HPDE6-E6E7 (cell line): ENCODE measurements around the gene ARHGEF19.
A peak's percentile ranks its signal among the peaks of the same experiment; 100 is the strongest.
"Not testable (repeated sequence)": the region's sequence is repeated elsewhere in the genome, so short reads cannot be mapped to it uniquely, and the experiment has no call there.

ENCODE experiments used
- DNase-seq: peaks from one replicate; pipeline ENCODE4 v3.0.0; 2011; ENCODE audit warnings: missing footprints; ENCODE audit errors: extremely low spot score

ARHGEF19 gene

DNA sequence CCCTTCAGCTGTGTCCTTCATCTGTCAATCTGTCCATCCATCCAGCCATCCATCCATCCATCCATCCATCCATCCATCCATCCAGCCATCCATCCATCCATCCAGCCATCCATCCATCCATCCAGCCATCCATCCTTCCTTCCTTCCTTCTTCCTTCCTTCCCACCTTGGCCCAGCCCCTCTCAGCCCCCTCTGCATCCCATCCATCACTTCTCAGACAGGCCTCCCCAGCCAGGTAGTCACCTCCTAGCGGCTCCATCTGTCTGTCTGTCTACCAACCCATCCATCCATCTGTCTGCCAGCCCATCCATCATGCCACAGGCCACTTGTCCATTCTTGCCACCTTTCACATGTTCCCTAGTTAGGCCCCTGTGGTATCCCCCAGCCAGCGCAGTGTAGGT, 46.3 kb downstream of the ARHGEF19 start:
- DNase-seq = no peak

DNA sequence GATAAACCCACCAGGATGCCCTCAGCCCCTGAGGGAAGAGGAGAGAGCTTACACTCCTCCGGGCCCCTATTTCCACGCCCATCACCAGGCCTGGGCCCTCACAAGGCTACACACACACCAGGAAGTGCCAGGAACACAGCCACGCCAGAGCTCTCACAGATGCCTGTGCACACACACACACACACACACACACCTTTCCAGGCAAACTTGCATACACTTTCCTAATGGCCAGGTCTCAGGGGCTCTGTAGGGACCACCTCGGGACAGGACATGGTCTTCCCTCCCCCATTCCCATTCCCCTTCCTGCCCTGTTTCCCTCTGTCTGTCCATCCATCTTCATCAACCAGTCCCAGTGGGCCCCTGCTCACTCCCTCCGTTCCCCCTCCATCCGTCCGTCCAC, 46.9 kb downstream of the ARHGEF19 start:
- no peak for DNase-seq

DNA sequence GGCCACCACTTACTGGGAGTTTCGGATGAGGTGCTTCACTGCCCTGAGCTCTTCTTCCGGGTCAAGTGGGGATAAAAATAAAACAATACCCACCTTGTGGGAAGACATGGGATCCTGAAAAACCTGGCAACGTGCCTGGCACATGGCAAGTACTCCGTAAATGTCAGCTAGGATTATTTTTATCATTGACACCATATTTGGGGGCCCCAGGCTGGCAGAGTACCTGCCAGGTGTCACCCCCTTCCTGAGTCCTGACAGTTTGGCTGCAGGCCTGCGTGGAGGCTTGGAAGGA, 47.4 kb downstream of the ARHGEF19 start:
- no peak for DNase-seq

DNA sequence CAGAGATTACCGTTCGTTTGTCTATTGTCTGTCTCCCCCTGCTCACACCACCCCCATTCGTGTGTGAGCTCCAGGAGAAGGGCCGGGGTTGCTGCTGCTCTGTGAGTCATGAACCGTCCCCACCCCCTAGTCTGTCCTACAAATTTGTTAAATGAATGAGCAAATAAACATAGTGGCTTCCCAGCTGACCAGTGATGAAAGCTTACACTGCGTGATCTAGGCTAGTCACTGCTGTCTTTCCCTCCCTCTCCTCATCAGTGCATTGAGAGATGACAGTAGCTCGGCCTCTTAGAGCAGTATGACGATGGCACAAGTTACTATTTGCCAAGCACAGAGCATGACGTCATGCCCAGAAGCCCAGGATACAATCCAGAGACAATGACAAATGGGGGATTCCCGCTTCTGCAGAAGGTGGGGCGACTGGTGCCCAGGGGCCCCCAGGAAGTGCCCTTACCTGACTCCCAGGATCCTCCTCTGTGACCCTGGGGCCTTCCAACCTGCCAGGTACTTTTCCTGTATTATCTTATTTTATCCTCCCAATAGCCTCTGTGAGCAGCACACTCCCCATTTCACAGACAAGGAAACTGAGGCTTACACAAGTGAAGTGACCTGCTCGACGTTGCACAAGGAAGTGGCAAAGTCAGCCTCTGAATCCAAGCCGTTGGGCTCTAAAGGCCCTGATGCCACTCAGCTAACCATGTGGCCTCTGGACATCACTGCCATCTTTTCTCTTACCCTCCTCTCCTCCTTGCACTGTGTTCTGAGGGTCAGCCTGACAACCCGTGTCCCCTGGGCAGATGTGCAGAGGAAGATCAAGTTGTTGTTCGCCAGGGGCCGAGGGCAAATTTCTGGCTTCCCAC, 48.0 kb downstream of the ARHGEF19 start:
- no peak for DNase-seq

DNA sequence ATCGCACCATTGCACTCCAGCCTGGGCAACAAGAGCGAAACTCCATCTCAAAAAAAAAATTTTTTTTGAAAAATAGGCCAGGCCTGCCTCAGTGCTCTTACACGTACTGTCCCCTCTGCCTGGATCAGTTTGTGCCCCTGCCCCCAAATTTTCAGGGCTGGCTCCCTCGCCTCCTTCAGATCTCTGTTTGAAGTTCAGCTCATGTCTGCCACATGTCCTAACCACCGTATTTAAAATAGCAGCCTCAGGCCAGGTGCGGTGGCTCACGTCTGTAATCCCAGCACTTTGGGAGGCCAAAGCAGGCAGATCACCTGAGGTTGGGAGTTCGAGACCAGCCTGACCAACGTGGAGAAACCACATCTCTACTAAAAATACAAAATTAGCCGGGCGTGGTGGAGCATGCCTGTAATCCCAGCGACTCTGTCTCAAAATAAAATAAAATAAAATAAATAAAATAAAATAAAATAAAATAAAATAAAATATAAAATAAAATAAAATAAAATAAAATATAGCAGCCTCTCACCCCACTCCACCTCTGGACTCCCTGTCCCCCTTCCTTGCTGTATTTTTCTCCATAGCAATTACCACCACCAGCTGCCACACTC, 48.7 kb downstream of the ARHGEF19 start:
- not testable (repeated sequence) for DNase-seq

DNA sequence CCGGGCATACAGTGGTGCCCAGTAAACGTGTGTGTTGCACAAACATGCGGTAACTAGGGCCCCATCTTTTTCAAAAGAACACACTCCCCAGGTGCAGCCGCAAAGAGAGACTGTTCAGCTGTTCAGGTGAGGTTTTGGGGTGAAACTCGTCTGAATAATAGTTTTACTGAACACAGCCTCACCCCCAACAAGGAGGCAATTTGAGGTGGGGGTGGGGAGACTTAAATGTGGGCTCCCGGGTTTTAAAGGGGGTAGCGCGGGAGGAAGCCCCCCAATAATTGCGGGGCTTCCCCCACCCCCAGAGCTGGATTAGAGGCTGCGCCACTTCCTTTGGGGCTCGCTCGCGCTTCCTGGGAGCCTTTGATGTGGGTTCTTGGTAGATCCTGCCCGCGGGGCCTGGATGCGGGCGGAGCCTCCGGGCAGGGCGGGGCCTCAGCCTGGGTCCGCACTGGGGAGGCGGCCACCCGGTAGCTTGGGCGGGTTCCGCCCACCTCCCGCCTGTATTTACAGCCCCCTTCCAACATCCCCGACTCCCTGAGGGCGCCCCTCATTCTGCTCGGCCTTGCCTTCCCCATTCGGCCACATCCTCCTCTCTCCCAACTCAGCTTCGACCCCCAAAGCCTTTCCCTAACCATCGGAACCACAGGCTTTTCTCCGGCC, 50.2 kb downstream of the ARHGEF19 start:
- DNase-seq = no peak

DNA sequence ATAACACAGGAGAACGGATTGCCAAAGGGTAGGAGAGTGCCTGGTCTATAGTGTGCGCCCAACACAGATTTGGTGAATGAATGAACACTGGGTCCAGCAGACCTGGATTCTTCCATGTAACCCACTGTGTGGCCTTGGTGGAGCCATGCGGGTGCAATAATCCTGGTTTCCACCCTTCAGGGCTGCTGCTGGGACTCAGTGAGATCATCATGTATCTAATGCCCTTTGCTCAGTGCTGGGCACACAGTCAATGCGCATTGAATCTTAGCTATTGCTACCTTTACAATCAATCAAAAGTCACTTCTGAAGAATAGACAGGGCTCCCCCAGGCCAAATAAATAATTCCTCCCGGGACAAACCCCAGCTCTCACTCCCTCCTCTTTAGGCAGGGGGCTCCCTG, 50.7 kb downstream of the ARHGEF19 start:
- no peak for DNase-seq

DNA sequence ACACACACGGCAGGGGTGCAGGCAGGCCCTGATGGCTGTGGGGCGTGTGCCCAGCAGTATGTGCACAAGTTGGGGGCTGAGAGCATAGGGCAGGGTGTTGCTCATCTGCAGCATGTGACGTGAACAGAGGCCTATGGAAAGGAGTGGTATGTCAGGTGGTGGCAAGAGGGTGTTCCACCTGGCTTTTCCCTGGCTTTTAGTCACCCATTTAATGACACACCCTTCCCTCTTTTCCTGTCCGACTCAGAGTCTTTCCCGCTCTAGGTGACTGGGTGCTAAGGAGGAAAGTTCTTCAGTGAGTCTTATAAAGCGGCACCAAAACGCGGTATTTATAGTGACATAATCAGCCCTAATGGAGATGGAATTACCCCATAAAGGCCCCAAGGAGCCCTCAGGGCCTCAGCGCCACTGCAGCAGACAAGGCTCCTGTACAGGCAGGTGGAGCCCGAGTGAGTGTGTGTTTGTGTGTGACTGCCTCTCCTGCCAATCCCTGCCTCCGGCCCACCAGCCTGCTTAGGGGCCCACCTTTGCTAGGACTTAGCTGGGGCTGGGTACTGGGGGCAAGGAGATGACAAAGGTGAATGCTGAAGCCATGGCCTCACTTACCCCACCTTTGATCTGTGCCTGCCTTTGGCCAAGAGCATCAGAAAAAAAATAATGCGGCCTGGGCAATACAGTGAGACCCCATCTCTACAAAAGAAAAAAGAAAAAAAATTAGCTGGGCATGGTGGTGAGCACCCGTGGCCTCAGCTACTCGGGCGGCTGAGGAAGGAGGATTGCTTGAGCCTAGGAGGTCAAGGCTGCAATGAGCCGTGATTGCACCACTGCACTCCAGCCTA, 53.2 kb downstream of the ARHGEF19 start:
- DNase-seq = peak; percentile 88

DNA sequence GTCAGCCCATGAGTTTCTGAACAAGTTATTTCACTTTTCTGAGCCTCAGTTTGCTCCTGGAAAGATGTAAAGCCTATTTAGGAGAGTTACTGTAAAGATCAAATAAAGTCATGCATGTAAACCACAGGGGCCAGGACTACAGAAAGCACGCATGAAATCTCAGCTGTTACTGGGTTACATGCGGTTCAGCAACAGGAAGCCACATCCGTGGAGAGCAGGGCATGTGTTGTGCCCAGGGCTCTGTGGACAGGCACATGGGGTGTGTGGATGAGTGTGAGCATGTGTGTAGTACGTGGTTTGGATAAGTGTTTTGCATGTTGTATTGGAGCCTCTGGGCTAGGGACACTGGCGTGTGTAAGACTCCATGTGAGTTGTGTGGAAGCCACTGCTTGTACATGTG, 54.4 kb downstream of the ARHGEF19 start:
- DNase-seq = no peak

DNA sequence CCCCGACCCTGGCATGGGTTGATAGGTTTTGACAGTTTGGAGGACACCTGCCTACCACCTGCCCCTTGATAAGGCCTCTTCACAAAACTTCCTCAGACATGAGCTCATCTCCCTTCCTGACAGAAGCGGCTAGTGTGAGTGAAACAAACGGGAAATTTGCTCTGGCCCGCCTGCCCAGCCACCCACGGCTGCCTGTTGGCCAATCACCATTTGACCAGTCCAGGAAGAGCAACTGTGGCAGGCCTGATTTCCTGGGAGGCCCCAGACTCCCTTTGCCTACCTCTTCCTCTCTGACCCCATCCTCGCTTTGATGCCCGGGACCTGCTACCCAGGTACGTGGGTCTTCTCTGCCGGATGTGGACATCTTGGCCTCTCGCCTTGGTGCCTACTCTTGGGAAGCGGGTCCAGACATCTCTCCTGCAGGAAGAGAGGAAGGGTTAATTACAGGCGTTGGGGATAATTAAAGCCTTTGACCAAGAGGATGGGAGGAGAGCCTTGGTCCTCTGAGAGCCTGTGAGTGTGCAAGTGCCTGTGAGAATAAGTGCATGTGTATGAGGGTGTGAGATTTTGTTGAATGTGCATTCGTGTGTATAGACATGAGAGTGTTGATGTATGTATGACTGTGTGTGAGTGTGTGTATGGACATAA, 55.5 kb downstream of the ARHGEF19 start:
- DNase-seq = no peak

DNA sequence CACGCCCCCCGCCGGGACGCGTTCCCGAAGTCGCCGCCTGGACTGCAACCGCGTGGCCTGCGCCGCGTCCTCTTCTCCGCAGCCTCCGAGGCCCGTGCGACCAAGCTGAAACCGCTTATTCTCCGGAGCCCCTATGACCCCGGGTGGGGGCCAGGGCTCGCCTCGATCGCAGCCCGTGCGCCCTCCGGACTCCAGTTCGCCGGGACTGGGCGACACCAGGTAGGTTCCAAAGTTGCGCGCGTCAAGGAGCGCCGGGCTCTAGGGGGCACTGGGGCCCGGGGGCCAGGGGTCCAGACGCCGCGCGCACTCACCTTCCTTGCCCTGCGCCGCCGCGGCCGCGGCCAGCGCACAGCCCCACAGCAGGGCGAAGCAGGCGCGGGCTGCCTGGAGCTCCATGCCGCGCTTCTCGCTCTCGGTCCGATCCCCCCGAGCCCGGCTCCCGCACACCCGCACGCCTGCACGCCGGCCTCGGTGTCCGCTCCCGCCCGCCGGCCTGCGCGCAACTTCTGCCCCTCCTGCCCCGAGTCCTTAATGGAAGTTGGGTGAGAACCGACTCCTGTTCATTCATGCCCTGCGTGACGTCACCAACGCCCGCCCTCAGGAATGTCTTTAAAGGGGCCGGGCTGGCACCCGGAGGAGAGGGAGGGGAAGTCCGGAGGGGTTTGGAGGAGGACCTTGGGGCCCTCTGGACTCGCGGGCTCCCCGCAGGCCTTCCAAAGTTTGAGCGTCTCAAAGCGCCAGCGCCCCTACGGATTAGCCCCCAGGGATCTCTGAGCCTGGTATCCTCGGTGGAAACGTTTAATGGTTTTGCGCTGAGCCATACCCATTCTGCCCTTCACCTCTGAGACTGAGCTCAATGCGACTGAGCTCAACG, 56.7 kb downstream of the ARHGEF19 start, which contains the start of gene EPHA2:
Gene EPHA2 (minus strand): TSS at position 533 of the 874 bp plus-strand sequence. CDS start 137 bp downstream, at position 396.
- no peak for DNase-seq

DNA sequence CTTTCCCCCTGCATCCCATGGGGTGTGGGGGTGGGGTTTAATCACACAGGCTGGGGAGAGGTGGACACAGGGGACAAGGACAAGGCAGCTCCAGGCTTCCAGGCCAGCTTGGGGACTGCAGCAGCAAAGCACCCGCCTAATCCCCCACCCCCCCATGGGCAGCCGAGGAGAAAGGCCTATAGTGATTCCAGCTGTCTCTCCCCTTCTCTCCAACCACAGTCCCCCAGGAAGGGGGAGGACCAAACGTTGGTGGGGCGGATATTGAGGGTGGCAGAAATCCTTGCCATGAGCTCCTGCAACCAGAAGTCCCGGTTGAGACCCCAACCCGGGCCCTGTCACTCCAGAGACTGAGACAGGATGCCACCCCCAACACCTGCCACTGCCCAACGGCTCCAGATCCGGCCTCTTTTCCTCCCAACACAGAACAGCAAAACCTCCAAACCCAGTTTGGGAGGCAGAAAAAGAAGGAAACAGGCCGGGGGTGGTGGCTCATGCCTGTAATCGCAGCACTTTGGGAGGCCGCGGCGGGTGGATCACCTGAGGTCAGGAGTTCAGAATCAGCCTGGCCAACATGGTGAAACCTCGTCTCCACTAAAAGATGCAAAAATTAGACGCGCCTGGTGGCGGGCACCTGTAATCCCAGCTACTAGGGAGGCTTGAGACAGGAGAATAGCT, 58.3 kb downstream of the ARHGEF19 start:
- DNase-seq = no peak

DNA sequence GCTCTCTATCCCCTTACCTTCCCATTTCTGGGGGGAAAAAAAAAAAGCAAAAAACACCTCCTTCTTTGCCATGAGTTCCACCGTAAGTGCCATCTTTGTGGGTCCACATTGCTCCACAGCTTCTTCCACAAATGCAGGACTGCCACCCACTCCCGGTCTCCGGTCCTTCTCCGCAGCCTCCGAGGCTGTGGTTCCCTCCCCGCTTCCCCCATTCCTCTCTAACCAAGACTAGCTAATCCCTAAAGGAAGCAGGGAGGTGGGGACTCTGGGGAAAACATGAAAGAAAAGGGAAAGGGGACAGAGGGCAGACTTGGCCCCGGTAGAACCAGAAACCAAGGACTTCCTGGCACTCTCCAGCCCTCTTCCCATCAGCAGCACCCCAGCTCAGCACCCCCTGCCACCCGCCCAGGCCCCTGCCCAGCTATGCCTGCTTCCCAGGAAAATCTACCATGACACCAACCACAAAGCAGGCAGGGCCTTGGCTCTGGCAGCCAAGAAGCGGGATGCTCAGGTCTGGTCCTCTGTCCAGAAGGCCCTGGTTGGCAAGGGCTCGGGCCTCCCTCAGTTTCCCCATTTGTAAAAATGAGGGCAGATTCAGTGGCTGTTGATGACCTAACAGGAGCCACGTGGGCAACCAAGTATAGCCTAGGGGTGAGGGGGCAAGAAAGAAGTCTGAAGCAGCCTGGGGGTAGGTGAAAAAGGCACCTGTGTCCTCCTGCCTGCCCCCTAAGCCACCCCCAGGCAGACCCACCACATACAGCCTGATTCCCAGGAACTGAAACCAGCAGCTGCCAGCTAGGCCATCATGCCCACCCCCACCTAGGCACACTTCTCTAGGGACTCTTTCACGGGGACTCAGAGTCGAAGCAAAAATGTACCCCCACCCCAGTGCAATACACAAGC, 59.1 kb downstream of the ARHGEF19 start:
- no peak for DNase-seq

DNA sequence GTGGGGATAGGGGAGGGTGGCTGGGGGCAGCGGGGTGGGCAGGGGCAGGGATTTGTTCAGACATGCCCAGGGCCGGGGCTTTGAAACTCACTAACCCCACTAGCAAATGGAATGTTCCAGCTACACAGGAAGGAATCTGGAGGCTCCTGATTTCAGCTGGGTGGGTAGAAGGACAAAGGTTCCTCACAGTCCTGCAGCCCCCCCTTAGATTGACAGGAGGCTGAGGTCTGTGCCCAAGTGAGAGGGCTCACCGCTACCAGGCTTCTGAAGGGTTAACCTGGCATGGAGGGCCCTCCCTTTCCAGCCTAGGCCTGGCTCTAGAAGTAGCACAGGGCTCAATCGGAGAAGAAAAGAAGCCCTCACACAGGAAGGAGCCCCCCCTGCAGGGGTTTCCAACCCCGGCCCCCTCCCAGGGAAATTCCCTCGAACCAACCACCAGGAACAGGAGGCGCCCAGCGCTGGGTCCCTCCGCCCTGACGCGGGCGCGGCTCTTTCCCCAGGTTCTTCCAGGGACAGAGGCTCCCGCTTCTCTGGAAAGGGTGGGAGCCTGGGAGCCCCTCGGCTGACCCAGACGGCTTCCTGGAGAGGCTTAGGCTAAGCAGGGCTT, 59.9 kb downstream of the ARHGEF19 start:
- DNase-seq = no peak

DNA sequence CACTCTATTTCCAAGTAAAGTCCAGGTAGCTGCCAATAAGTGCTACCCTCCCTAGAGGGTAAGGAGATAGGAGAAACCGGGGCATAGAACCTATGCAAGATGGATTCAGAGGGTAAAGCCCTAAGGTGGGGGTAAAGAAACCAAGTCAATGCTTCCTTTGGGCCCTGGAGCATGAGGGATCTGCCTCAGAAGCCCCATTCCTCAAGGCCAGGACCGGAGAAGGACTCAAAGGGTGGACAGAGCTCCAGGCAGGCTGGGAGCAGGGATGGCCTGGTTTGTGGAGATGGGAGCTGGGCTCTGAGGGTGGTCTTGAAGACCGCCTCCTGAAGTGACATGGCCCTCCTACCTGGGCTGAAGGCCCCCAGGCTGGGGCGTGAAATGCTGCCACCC, 60.5 kb downstream of the ARHGEF19 start:
- DNase-seq = no peak

DNA sequence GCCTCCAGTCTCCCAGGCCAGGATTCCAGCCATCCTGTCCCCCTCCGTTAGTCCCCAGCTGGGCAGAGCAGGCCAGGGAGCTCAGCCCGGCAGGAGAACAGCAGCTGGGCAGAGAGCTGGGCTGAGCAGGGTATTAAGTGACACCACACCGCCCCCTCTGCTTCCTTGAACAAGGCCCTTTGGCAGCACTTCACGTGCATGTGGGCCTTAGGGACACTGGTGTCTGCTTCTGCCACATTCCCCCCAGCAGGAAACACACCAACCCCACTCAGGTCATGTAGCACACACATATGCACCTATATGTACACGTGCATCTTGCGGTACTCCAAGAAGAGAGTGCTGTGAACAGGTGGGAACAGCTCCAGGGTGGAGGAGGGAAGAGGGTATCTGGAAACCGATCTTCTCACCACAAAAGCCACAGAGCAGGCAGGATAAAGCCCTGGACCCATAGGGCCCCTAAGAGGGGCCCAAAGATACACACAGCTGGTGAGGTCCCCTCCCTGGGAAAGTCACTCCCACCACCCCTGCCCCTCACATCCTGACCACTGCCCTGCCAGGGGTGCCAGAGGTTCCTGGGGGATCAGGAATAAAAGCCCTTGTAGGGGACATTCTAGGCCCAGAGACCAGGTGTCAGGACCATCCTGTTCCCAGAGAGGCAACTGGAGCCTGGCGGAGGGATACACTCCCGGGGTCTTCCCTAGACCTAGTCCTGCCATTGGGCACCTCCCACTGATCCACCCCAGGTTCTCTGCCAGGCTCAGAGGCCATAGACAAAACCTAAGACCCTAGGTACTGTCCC, 61.1 kb downstream of the ARHGEF19 start:
- DNase-seq = no peak

DNA sequence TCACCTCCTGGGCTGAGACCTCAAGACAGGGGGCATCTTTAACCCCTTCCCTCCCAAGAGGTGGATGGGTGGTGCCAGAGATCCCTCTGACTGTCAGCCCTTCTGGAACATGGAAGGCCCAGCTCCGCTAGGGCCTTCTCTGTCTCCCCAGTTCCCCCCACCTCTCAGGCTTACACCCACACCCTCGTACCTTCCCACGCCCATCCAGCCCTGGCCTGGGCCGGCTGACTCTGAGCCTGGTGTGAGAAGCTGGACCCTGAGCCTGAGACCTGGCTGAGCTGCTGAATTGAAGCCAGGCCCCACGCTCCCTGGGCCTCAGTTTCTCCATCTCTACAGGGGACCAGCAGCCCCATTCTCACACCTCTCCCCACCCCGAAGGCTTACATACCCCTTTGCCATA, 61.9 kb downstream of the ARHGEF19 start:
- no peak for DNase-seq
